GM10847 (cell line): ENCODE measurements around the gene CYP1A1.

Experiments
- POLR2A ChIP-seq: IDR thresholded peaks from 2 replicates; pipeline ENCODE4 v1.6.1; 2011; ENCODE audit not compliant: insufficient read length; ENCODE audit errors: extremely low read depth

CYP1A1 gene

GRCh38 chr15:74716651-74717050 lies 8.7 kb downstream of the CYP1A1 start:
- TF ChIP-seq POLR2A, result no peak

- TF ChIP-seq POLR2A, result no peak
Observed at GRCh38 chr15:74712311-74712710, 13.0 kb downstream of the CYP1A1 start.

GRCh38 chr15:74710319-74711094 lies 14.8 kb downstream of the CYP1A1 start:
- TF ChIP-seq POLR2A, result no peak

GRCh38 chr15:74709892-74710291 lies 15.4 kb downstream of the CYP1A1 start:
- TF ChIP-seq POLR2A, result no peak

- TF ChIP-seq POLR2A, result no peak
Observed at GRCh38 chr15:74709011-74709410, 16.3 kb downstream of the CYP1A1 start.

- TF ChIP-seq POLR2A, result no peak
Observed at GRCh38 chr15:74696808-74697207, 28.5 kb downstream of the CYP1A1 start.

GRCh38 chr15:74696398-74696729 lies 29.0 kb downstream of the CYP1A1 start:
- no peak for TF ChIP-seq POLR2A

- peak; percentile 62 for TF ChIP-seq POLR2A
Observed at GRCh38 chr15:74695597-74696397, 29.5 kb downstream of the CYP1A1 start, which contains the start of gene EDC3. Gene EDC3 (minus strand): TSS chr15:74696024. CDS start chr15:74675124, 20,900 bp downstream.

GRCh38 chr15:74692327-74692726 lies 33.0 kb downstream of the CYP1A1 start:
- TF ChIP-seq POLR2A, result no peak

- TF ChIP-seq POLR2A, result no peak
Observed at GRCh38 chr15:74683758-74684157, 41.6 kb downstream of the CYP1A1 start.

GRCh38 chr15:74682954-74683353 lies 42.4 kb downstream of the CYP1A1 start:
- TF ChIP-seq POLR2A, result no peak

- no peak for TF ChIP-seq POLR2A
Observed at GRCh38 chr15:74680456-74680855, 44.9 kb downstream of the CYP1A1 start.

- no peak for TF ChIP-seq POLR2A
Observed at GRCh38 chr15:74676801-74677200, 48.5 kb downstream of the CYP1A1 start.

GRCh38 chr15:74674161-74674560 lies 51.2 kb downstream of the CYP1A1 start:
- TF ChIP-seq POLR2A, result no peak

GRCh38 chr15:74669627-74670026 lies 55.7 kb downstream of the CYP1A1 start:
- TF ChIP-seq POLR2A, result no peak
